Trophoblast cell (in vitro differentiated cells and primary cell): ENCODE data around the gene MEGF10.

Source experiments
- DNase-seq, 2 donors: peaks; one replicate each; pipeline ENCODE4 v3.0.0-alpha.2; 2016
- H2AFZ ChIP-seq: 2 replicates; pipeline ENCODE4 v1.6.1; 2013; ENCODE audit warnings: low read length, moderate library complexity, mild to moderate bottlenecking; ENCODE audit not compliant: insufficient read depth, poor library complexity
- H2AK5ac ChIP-seq: 2 replicates; pipeline ENCODE4 v1.6.1; 2013; ENCODE audit warnings: mild to moderate bottlenecking, low read length
- H2BK120ac ChIP-seq: 2 replicates; pipeline ENCODE4 v1.6.1; 2013; ENCODE audit warnings: low read length, mild to moderate bottlenecking, moderate library complexity; ENCODE audit not compliant: insufficient read depth, poor library complexity
- H2BK12ac ChIP-seq: 2 replicates; pipeline ENCODE4 v1.6.1; 2013; ENCODE audit warnings: mild to moderate bottlenecking, low read length, moderate library complexity
- H2BK5ac ChIP-seq: 2 replicates; pipeline ENCODE4 v1.6.1; 2013; ENCODE audit warnings: low read length, low read depth, moderate library complexity, mild to moderate bottlenecking; ENCODE audit not compliant: poor library complexity
- H3K14ac ChIP-seq: 2 replicates; pipeline ENCODE4 v1.6.1; 2013; ENCODE audit warnings: mild to moderate bottlenecking, low read length
- H3K18ac ChIP-seq: 2 replicates; pipeline ENCODE4 v1.6.1; 2013; ENCODE audit warnings: mild to moderate bottlenecking, low read length
- H3K23ac ChIP-seq: 2 replicates; pipeline ENCODE4 v1.6.1; 2013; ENCODE audit warnings: low read length
- H3K27ac ChIP-seq: 2 replicates; pipeline ENCODE4 v1.5.1; 2013; ENCODE audit warnings: low read depth, mild to moderate bottlenecking, inconsistent platforms, low read length, moderate library complexity
- H3K27me3 ChIP-seq: 2 replicates; pipeline ENCODE4 v1.6.1; 2013; ENCODE audit warnings: inconsistent platforms, mild to moderate bottlenecking, low read length, moderate library complexity; ENCODE audit not compliant: insufficient read depth
- H3K36me3 ChIP-seq, 2 experiments: 1 replicate in 1 of 2; 2 replicates in 1 of 2; pipeline ENCODE4 v1.6.1; 2013; ENCODE audit warnings: low read length in 2 of 2, mild to moderate bottlenecking in 2 of 2, moderate library complexity in 1 of 2; ENCODE audit not compliant: insufficient read depth in 2 of 2, control insufficient read depth in 1 of 2
- H3K4ac ChIP-seq: 2 replicates; pipeline ENCODE4 v1.6.1; 2013; ENCODE audit warnings: low read depth, mild to moderate bottlenecking, low read length, moderate library complexity
- H3K4me1 ChIP-seq, 2 experiments: 1 replicate in 1 of 2; 2 replicates in 1 of 2; pipeline ENCODE4 v1.6.1; 2013; ENCODE audit warnings: low read length in 2 of 2, mild to moderate bottlenecking in 2 of 2, moderate library complexity in 1 of 2; ENCODE audit not compliant: insufficient read depth in 2 of 2, control insufficient read depth in 1 of 2
- H3K4me2 ChIP-seq: 2 replicates; pipeline ENCODE4 v1.6.1; 2013; ENCODE audit warnings: inconsistent platforms, mild to moderate bottlenecking, low read length, moderate library complexity
- H3K4me3 ChIP-seq: 2 replicates; pipeline ENCODE4 v1.5.1; 2013; ENCODE audit warnings: mild to moderate bottlenecking, low read depth, low read length, inconsistent platforms
- H3K79me1 ChIP-seq: one replicate; pipeline ENCODE4 v1.6.1; 2013; ENCODE audit warnings: low read length
- H3K79me2 ChIP-seq: 2 replicates; pipeline ENCODE4 v1.6.1; 2013; ENCODE audit warnings: low read length, mild to moderate bottlenecking; ENCODE audit not compliant: control insufficient read depth, insufficient read depth, poor library complexity
- H3K9ac ChIP-seq: 2 replicates; pipeline ENCODE4 v1.6.1; 2013; ENCODE audit warnings: mild to moderate bottlenecking, low read length
- H3K9me3 ChIP-seq: 2 replicates; pipeline ENCODE4 v1.6.1; 2013; ENCODE audit warnings: low read depth, mild to moderate bottlenecking, control low read depth, inconsistent platforms, low read length; ENCODE audit not compliant: insufficient read depth
- H4K12ac ChIP-seq: 2 replicates; pipeline ENCODE4 v1.6.1; 2013; ENCODE audit warnings: low read depth, mild to moderate bottlenecking, low read length, moderate library complexity
- H4K8ac ChIP-seq: 2 replicates; pipeline ENCODE4 v1.6.1; 2013; ENCODE audit warnings: low read depth, mild to moderate bottlenecking, low read length, moderate library complexity
- H4K91ac ChIP-seq: one replicate; pipeline ENCODE4 v1.6.1; 2013; ENCODE audit warnings: low read depth, mild to moderate bottlenecking, low read length, moderate library complexity
- WGBS: extraction: QIAGEN DNeasy Blood & Tissue Kit; methylation state at CpG from one replicate; pipeline ENCODE4 v1.1.7; 2013; ENCODE audit warnings: missing lambda C conversion rate; ENCODE audit not compliant: insufficient read length, insufficient coverage; ENCODE audit errors: extremely low coverage; 5-methylcytosine and 5-hydroxymethylcytosine counted together

MEGF10 gene

GRCh38 chr5:127324756-127325155 is 34.2 kb downstream of the MEGF10 start:
- no peak overlapping the region for H3K4ac ChIP-seq
- H3K9me3 ChIP-seq: no peaks in the 10 kb centered on the region
- no peak overlapping the region for H2AK5ac ChIP-seq
- H3K27ac ChIP-seq: no peak overlapping the region
- no peak overlapping the region for H3K4me3 ChIP-seq
- H3K79me2 ChIP-seq: no peaks in the 10 kb centered on the region
- DNase-seq: no peak
- no peak overlapping the region for H3K14ac ChIP-seq
- H2BK12ac ChIP-seq: no peak overlapping the region
- H2AFZ ChIP-seq: no peak overlapping the region
- no peak overlapping the region for H3K4me2 ChIP-seq
- no peak overlapping the region for H4K12ac ChIP-seq
- H3K4me1 ChIP-seq: no peaks in the 10 kb centered on the region
- H4K91ac ChIP-seq: no peak overlapping the region
- H3K27me3 ChIP-seq: no peaks in the 10 kb centered on the region
- H3K36me3 ChIP-seq: no peaks in the 10 kb centered on the region
- no peak overlapping the region for H4K8ac ChIP-seq
- H3K9ac ChIP-seq: no peak overlapping the region
- H3K18ac ChIP-seq: no peak overlapping the region
- H3K79me1 ChIP-seq: no peaks in the 10 kb centered on the region
- no peak overlapping the region for H2BK120ac ChIP-seq
- no CpG with 5 or more reads among the region's 3 CpGs for WGBS
- no peak overlapping the region for H3K23ac ChIP-seq
- no peak overlapping the region for H2BK5ac ChIP-seq

- Histone ChIP-seq H3K14ac (no peak overlapping the region), H3K18ac (no peak overlapping the region), H3K27me3 (no peaks in the 10 kb centered on the region), H2BK5ac (no peak overlapping the region), H4K91ac (no peak overlapping the region), H2BK120ac (no peak overlapping the region), H2AFZ (no peak overlapping the region), H3K4me2 (no peak overlapping the region), H3K79me1 (no peaks in the 10 kb centered on the region), H3K27ac (no peak overlapping the region), H2BK12ac (no peak overlapping the region), H3K4me1 (no peaks in the 10 kb centered on the region), H3K79me2 (no peaks in the 10 kb centered on the region), H3K9me3 (no peaks in the 10 kb centered on the region), H3K9ac (no peak overlapping the region), H3K36me3 (no peaks in the 10 kb centered on the region), H4K12ac (no peak overlapping the region), H2AK5ac (no peak overlapping the region), H3K23ac (no peak overlapping the region), H3K4ac (no peak overlapping the region), H4K8ac (no peak overlapping the region), H3K4me3 (no peak overlapping the region)
- DNase-seq: peak in 1 of 2 donors; percentile 19
- no CpG with 5 or more reads among the region's 4 CpGs for WGBS
These were observed 35.8 kb downstream of the MEGF10 start for GRCh38 chr5:127326431-127326830.

GRCh38 chr5:127326976-127327755 is 36.6 kb downstream of the MEGF10 start:
- no peaks in the 10 kb centered on the region for H3K36me3 ChIP-seq
- H3K27me3 ChIP-seq: no peaks in the 10 kb centered on the region
- H2BK5ac ChIP-seq: no peak overlapping the region
- no peak overlapping the region for H3K14ac ChIP-seq
- no peaks in the 10 kb centered on the region for H3K9me3 ChIP-seq
- H4K8ac ChIP-seq: no peak overlapping the region
- H3K23ac ChIP-seq: no peak overlapping the region
- no peak overlapping the region for H3K4ac ChIP-seq
- H2BK12ac ChIP-seq: no peak overlapping the region
- no peak overlapping the region for H3K9ac ChIP-seq
- no CpG with 5 or more reads among the region's 1 CpG for WGBS
- no peak overlapping the region for H3K4me3 ChIP-seq
- no peak overlapping the region for H3K18ac ChIP-seq
- no peak overlapping the region for H2BK120ac ChIP-seq
- no peak overlapping the region for H2AK5ac ChIP-seq
- H3K27ac ChIP-seq: no peak overlapping the region
- H4K12ac ChIP-seq: no peak overlapping the region
- no peaks in the 10 kb centered on the region for H3K79me1 ChIP-seq
- no peak overlapping the region for H3K4me2 ChIP-seq
- no peak for DNase-seq
- no peaks in the 10 kb centered on the region for H3K4me1 ChIP-seq
- H3K79me2 ChIP-seq: no peaks in the 10 kb centered on the region
- no peak overlapping the region for H2AFZ ChIP-seq
- no peak overlapping the region for H4K91ac ChIP-seq

- H3K23ac ChIP-seq: no peak overlapping the region
- H2AFZ ChIP-seq: no peak overlapping the region
These were observed 39.5 kb downstream of the MEGF10 start for GRCh38 chr5:127330116-127330515.

More at GRCh38 chr5:127330116-127330515, 39.5 kb downstream of the MEGF10 start:
- no peak overlapping the region for H3K18ac ChIP-seq
- H3K4me2 ChIP-seq: no peak overlapping the region
- H3K4me1 ChIP-seq: no peaks in the 10 kb centered on the region
- no peak overlapping the region for H2BK12ac ChIP-seq
- H3K4me3 ChIP-seq: no peak overlapping the region
- H3K4ac ChIP-seq: no peak overlapping the region
- no peak for DNase-seq
- H3K14ac ChIP-seq: no peak overlapping the region
- no peaks in the 10 kb centered on the region for H3K79me1 ChIP-seq
- no peak overlapping the region for H3K27ac ChIP-seq
- H4K12ac ChIP-seq: no peak overlapping the region
- H2BK5ac ChIP-seq: no peak overlapping the region
- no peaks in the 10 kb centered on the region for H3K79me2 ChIP-seq
- no peaks in the 10 kb centered on the region for H3K9me3 ChIP-seq
- H3K9ac ChIP-seq: no peak overlapping the region
- no peak overlapping the region for H4K8ac ChIP-seq
- no peaks in the 10 kb centered on the region for H3K27me3 ChIP-seq
- no CpG with 5 or more reads among the region's 3 CpGs for WGBS
- H4K91ac ChIP-seq: no peak overlapping the region
- no peaks in the 10 kb centered on the region for H3K36me3 ChIP-seq
- H2BK120ac ChIP-seq: no peak overlapping the region
- H2AK5ac ChIP-seq: no peak overlapping the region
